OCI-LY7 (cell line): ENCODE measurements around the gene LIPH. TPM values are rescaled to one million over a fixed set of nuclear protein-coding genes. Genes with fewer than 3 reads are reported as not detected.

Experiments
- BruUV-seq: library from RNA; stranded (reverse); fragments of 400-500 nt; replicated peaks from 2 replicates; lab custom pipeline; 2021; lab: Mats Ljungman, UMichigan
- CTCF ChIA-PET: fragments of 300-600 bp; sonication (Branson Sonifier 250); formaldehyde crosslinking; loops from one replicate; lab custom pipeline; 2022; ENCODE audit warnings: antibody characterized with exemption; ENCODE audit not compliant: unreplicated experiment; lab: Charles Lee
- POLR2A ChIA-PET: fragments of 300-600 bp; sonication (Branson Sonifier 250); formaldehyde crosslinking; loops from one replicate; lab custom pipeline; 2022; ENCODE audit warnings: antibody characterized with exemption; lab: Charles Lee
- DNase-seq: peaks from one replicate; pipeline ENCODE4 v3.0.0-alpha.2; 2015; ENCODE audit warnings: low spot score
- H2AFZ ChIP-seq: fragments of 200-600 bp; sonication (generic), shearing (Covaris generic); 2 replicates; pipeline ENCODE4 v1.6.1; 2014; ENCODE audit warnings: mild to moderate bottlenecking, antibody characterized with exemption, low read length, moderate library complexity
- H3K27ac ChIP-seq: fragments of 200-600 bp; sonication (generic); 2 replicates; pipeline ENCODE4 v1.5.1; 2014; ENCODE audit warnings: mixed run types, low read depth, mild to moderate bottlenecking, moderate library complexity, low read length, inconsistent platforms; ENCODE audit not compliant: poor library complexity, severe bottlenecking
- H3K36me3 ChIP-seq: fragments of 200-600 bp; sonication (generic); 2 replicates; pipeline ENCODE4 v1.6.1; 2014; ENCODE audit warnings: mild to moderate bottlenecking, antibody characterized with exemption, low read length, moderate library complexity, mixed read lengths; ENCODE audit not compliant: insufficient read depth
- H3K4me1 ChIP-seq: fragments of 200-600 bp; sonication (generic); 2 replicates; pipeline ENCODE4 v1.5.1; 2014; ENCODE audit warnings: mild to moderate bottlenecking, low read length; ENCODE audit not compliant: insufficient read depth, poor library complexity, severe bottlenecking
- H3K4me2 ChIP-seq: fragments of 200-600 bp; sonication (generic); 2 replicates; pipeline ENCODE4 v1.6.1; 2014; ENCODE audit warnings: mild to moderate bottlenecking, low read length
- H3K4me3 ChIP-seq: fragments of 200-600 bp; sonication (generic); 2 replicates; pipeline ENCODE4 v1.5.1; 2014; ENCODE audit warnings: mild to moderate bottlenecking, low read depth, low read length; ENCODE audit not compliant: poor library complexity, severe bottlenecking
- H3K79me2 ChIP-seq: fragments of 200-600 bp; sonication (generic); 2 replicates; pipeline ENCODE4 v1.6.1; 2016; ENCODE audit warnings: low read depth, mild to moderate bottlenecking, low read length, moderate library complexity, mixed read lengths; ENCODE audit not compliant: insufficient read depth
- H3K9me2 ChIP-seq: fragments of 200-600 bp; sonication (generic); 2 replicates; pipeline ENCODE4 v1.6.1; 2016; ENCODE audit warnings: mild to moderate bottlenecking, low read length, mixed read lengths; ENCODE audit not compliant: insufficient read depth
- H3K9me3 ChIP-seq: fragments of 200-600 bp; sonication (generic); 2 replicates; pipeline ENCODE4 v1.6.1; 2014; ENCODE audit warnings: mild to moderate bottlenecking, mixed run types, low read length, mixed read lengths
- H4K20me1 ChIP-seq: fragments of 200-600 bp; sonication (generic); 2 replicates; pipeline ENCODE4 v1.6.1; 2014; ENCODE audit warnings: mild to moderate bottlenecking, antibody characterized with exemption, low read length, moderate library complexity, mixed read lengths; ENCODE audit not compliant: insufficient read depth
- CTCF ChIP-seq: fragments of 200-600 bp; sonication (generic); conservative IDR thresholded peaks from 2 replicates; pipeline ENCODE4 v1.5.1; 2014; ENCODE audit warnings: mild to moderate bottlenecking, antibody characterized with exemption, low read length, moderate library complexity, mixed read lengths
- EZH2phosphoT487 ChIP-seq: fragments of 200-600 bp; sonication (generic); IDR thresholded peaks from 2 replicates; pipeline ENCODE4 v1.6.1; 2018; ENCODE audit warnings: low read depth, borderline replicate concordance, mild to moderate bottlenecking, mixed run types, antibody characterized with exemption, low read length, moderate library complexity, mixed read lengths
- intact Hi-C: fragments of 100-400 bp; cut with micrococcal nuclease; formaldehyde crosslinking; loops from one replicate; pipeline ENCODE4 v1.10.0; 2022; ENCODE audit not compliant: unreplicated experiment
- total RNA-seq, 2 experiments: library from RNA; depleted of rRNA in 1 of 2; stranded (reverse); fragments of >200 nt in 1 of 2; shearing (Covaris generic) in 1 of 2; gene quantifications; 2 replicates each; pipeline ENCODE4 v1.2.3, GENCODE V29; 2014 to 2022

The LIPH gene
- total RNA-seq, 2 experiments from 2014 or later: not detected

- Histone ChIP-seq H3K9me2 (no peaks in the 10 kb centered on the region), H3K9me3 (no peaks in the 10 kb centered on the region), H3K4me1 (no peaks in the 10 kb centered on the region), H3K4me2 (no peak overlapping the region), H2AFZ (no peak overlapping the region), H3K79me2 (no peaks in the 10 kb centered on the region), H3K27ac (no peak overlapping the region), H4K20me1 (no peaks in the 10 kb centered on the region), H3K36me3 (peaks cover 18% of the 10 kb centered on the region), H3K4me3 (no peak overlapping the region)
- DNase-seq: no peak
- TF ChIP-seq CTCF (no peak), EZH2phosphoT487 (no peak)
- ChIA-PET CTCF (no interaction called here), POLR2A (interaction anchor here (0.6 kb wide), 1 partner anchor 63 kb away, joined by 3 read pairs; no protein-coding TSS in a partner anchor)
- BruUV-seq: no TSS peak
- intact Hi-C loops: no loop called here
Measured at GRCh38 chr3:185490241-185490640, 62.1 kb downstream of the LIPH start.

- Histone ChIP-seq H2AFZ (no peak overlapping the region), H4K20me1 (no peaks in the 10 kb centered on the region), H3K4me1 (no peaks in the 10 kb centered on the region), H3K79me2 (no peaks in the 10 kb centered on the region), H3K4me3 (no peak overlapping the region), H3K4me2 (no peak overlapping the region), H3K36me3 (peaks cover 13% of the 10 kb centered on the region), H3K9me3 (no peaks in the 10 kb centered on the region), H3K9me2 (no peaks in the 10 kb centered on the region), H3K27ac (no peak overlapping the region)
- POLR2A ChIA-PET: interaction anchor here (0.6 to 1.4 kb wide), 2 partner anchors 10 to 63 kb away, joined by 3 read pairs; no protein-coding TSS in a partner anchor
- no TSS peak for BruUV-seq
- TF ChIP-seq EZH2phosphoT487 (no peak), CTCF (no peak)
- no peak for DNase-seq
- CTCF ChIA-PET: no interaction called here
- intact Hi-C loops: no loop called here
Measured at GRCh38 chr3:185489462-185489861, 62.9 kb downstream of the LIPH start.

DNA sequence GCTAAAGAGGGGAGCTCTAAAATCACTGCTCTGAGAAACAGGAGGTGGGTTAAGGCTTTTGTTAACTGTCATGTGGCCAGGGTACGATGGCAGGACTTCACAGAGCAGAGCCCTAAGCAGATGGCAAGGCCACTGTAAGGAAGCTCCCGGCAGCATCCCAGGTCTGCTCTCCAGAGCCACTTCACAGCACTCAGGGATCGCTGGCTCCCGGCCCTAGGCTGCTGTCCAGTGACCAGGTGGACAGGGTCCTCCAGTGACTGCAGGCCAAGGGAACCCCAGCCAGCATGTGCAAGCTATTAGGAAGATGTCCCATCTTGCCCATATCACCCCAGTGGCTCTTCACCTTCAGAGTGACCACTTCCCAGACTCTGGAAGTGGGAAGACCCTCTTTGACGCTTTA lies 63.9 kb downstream of the LIPH start:
- Histone ChIP-seq H3K4me2 (no peak overlapping the region), H3K79me2 (no peaks in the 10 kb centered on the region), H3K36me3 (peaks cover 6% of the 10 kb centered on the region; the same call in 1 of the 2 replicates), H2AFZ (no peak overlapping the region), H3K9me3 (no peaks in the 10 kb centered on the region), H3K9me2 (no peaks in the 10 kb centered on the region), H3K4me1 (no peaks in the 10 kb centered on the region), H3K27ac (no peak overlapping the region), H3K4me3 (no peak overlapping the region), H4K20me1 (no peaks in the 10 kb centered on the region)
- TF ChIP-seq EZH2phosphoT487: no peak
- no peak for TF ChIP-seq CTCF
- CTCF ChIA-PET: no interaction called here
- BruUV-seq: no TSS peak
- POLR2A ChIA-PET: interaction anchor here (0.6 to 1.4 kb wide), 2 partner anchors 9 to 22 kb away, joined by 3 to 5 read pairs; no protein-coding TSS in a partner anchor
- intact Hi-C loops: no loop called here
- DNase-seq: no peak
